D341Med (cell line): ENCODE measurements around the gene PRAME.

Experiments
- DNase-seq: peaks from one replicate; pipeline ENCODE4 v3.0.0; 2012; ENCODE audit warnings: low spot score

Gene PRAME

GRCh38 chr22:22579869-22580604, 21.0 kb upstream of the PRAME start:
- no peak for DNase-seq

- no peak for DNase-seq
Measured at GRCh38 chr22:22578702-22579424, 19.8 kb upstream of the PRAME start.

GRCh38 chr22:22576989-22577427, 17.9 kb upstream of the PRAME start:
- no peak for DNase-seq

GRCh38 chr22:22576244-22576988, 17.4 kb upstream of the PRAME start:
- DNase-seq: peak; percentile 86

GRCh38 chr22:22574361-22574760, 15.3 kb upstream of the PRAME start:
- no peak for DNase-seq

- DNase-seq: no peak
Measured at GRCh38 chr22:22573047-22573889, 14.2 kb upstream of the PRAME start.

- no peak for DNase-seq
Measured at GRCh38 chr22:22571862-22572261, 12.8 kb upstream of the PRAME start.

- DNase-seq: no peak
Measured at GRCh38 chr22:22571429-22571828, 12.4 kb upstream of the PRAME start.

GRCh38 chr22:22569218-22569617, 10.2 kb upstream of the PRAME start:
- DNase-seq: no peak

GRCh38 chr22:22565981-22566380, 6.9 kb upstream of the PRAME start:
- DNase-seq: no peak

- peak; percentile 64 for DNase-seq
Measured at GRCh38 chr22:22558071-22558971, 744 bp downstream of the PRAME start.

GRCh38 chr22:22556995-22557925, 1.8 kb downstream of the PRAME start:
- DNase-seq: peak; percentile 82

GRCh38 chr22:22556578-22556977, 2.5 kb downstream of the PRAME start:
- DNase-seq: no peak

- DNase-seq: no peak
Measured at GRCh38 chr22:22555596-22555995, 3.5 kb downstream of the PRAME start.

- DNase-seq: no peak
Measured at GRCh38 chr22:22554587-22555284, 4.3 kb downstream of the PRAME start.

GRCh38 chr22:22553735-22554586, 5.1 kb downstream of the PRAME start:
- no peak for DNase-seq

GRCh38 chr22:22553141-22553540, 5.9 kb downstream of the PRAME start:
- DNase-seq: no peak

- peak; percentile 44 for DNase-seq
Measured at GRCh38 chr22:22552630-22553029, 6.4 kb downstream of the PRAME start.
